WTC11 (cell line): ENCODE results near the gene ZNF76. TPM values are rescaled to one million over a fixed set of nuclear protein-coding genes. Genes with fewer than 3 reads are reported as not detected.

Experiments used
- ATAC-seq: fragments of 200-7000 bp; cut with Tn5 transposase; 2 replicates; pipeline ENCODE4 v1.10.0; 2021; ENCODE audit warnings: mild to moderate bottlenecking, moderate library complexity
- CTCF ChIA-PET: fragments of 300-600 bp; sonication (Branson Sonifier 250); formaldehyde crosslinking; loops from one replicate; lab custom pipeline; 2021; ENCODE audit warnings: antibody characterized with exemption; lab: Charles Lee
- POLR2A ChIA-PET: fragments of 350-600 bp; sonication (Branson Sonifier 250); formaldehyde crosslinking; loops from one replicate; lab custom pipeline; 2021; ENCODE audit warnings: antibody characterized with exemption; lab: Charles Lee
- DNase-seq: peaks from one replicate; pipeline ENCODE4 v3.0.0; 2021; ENCODE audit warnings: low spot score
- H3K27ac Mint-ChIP-seq: 2 replicates; pipeline ENCODE4 v1.8.0; 2021; ENCODE audit warnings: mixed read lengths
- H3K27me3 Mint-ChIP-seq: 2 replicates; pipeline ENCODE4 v1.8.0; 2021; ENCODE audit warnings: low read depth, mild to moderate bottlenecking, moderate library complexity, mixed read lengths
- H3K36me3 Mint-ChIP-seq: 2 replicates; pipeline ENCODE4 v1.8.0; 2021; ENCODE audit warnings: mixed read lengths
- H3K4me1 Mint-ChIP-seq: 2 replicates; pipeline ENCODE4 v1.8.0; 2022; ENCODE audit warnings: mixed read lengths
- H3K4me3 Mint-ChIP-seq: 2 replicates; pipeline ENCODE4 v1.8.0; 2021; ENCODE audit warnings: mild to moderate bottlenecking, moderate library complexity, mixed read lengths
- H3K9me3 Mint-ChIP-seq: 2 replicates; pipeline ENCODE4 v1.8.0; 2021; ENCODE audit warnings: mixed read lengths
- ATF2 ChIP-seq: sonication (generic); formaldehyde crosslinking; IDR thresholded peaks from 2 replicates; pipeline ENCODE4 v1.8.1; 2022; ENCODE audit warnings: low read depth, missing genetic modification reagents, borderline replicate concordance
- CBFB ChIP-seq: sonication (generic); formaldehyde crosslinking; IDR thresholded peaks from 2 replicates; pipeline ENCODE4 v1.8.1; 2022; ENCODE audit warnings: mild to moderate bottlenecking, low read depth, missing genetic modification reagents
- CREM ChIP-seq: sonication (generic); formaldehyde crosslinking; IDR thresholded peaks from 2 replicates; pipeline ENCODE4 v1.8.1; 2022; ENCODE audit warnings: mild to moderate bottlenecking, missing genetic modification reagents, moderate library complexity
- GABPB1 ChIP-seq: sonication (generic); formaldehyde crosslinking; IDR thresholded peaks from 2 replicates; pipeline ENCODE4 v1.8.1; 2023; ENCODE audit warnings: mild to moderate bottlenecking, missing genetic modification reagents
- GRHL2 ChIP-seq: fragments of 250-450 bp; sonication (Bioruptor Pico); IDR thresholded peaks from 2 replicates; pipeline ENCODE4 v1.8.0; 2022; ENCODE audit warnings: mild to moderate bottlenecking, moderate library complexity; ENCODE audit not compliant: insufficient replicate concordance, severe bottlenecking
- HMGA2 ChIP-seq: fragments of 250-450 bp; sonication (Bioruptor Pico); IDR thresholded peaks from 2 replicates; pipeline ENCODE4 v1.4.0; 2021; ENCODE audit warnings: mild to moderate bottlenecking, moderate library complexity
- IRF2 ChIP-seq: sonication (generic); formaldehyde crosslinking; IDR thresholded peaks from 2 replicates; pipeline ENCODE4 v1.8.0; 2022; ENCODE audit warnings: low read depth, missing genetic modification reagents, borderline replicate concordance
- MXD4 ChIP-seq: fragments of 250-450 bp; sonication (Bioruptor Pico); IDR thresholded peaks from 2 replicates; pipeline ENCODE4 v1.8.0; 2021; ENCODE audit warnings: mild to moderate bottlenecking, moderate library complexity, borderline replicate concordance
- OVOL2 ChIP-seq: fragments of 250-450 bp; sonication (Bioruptor Pico); IDR thresholded peaks from 2 replicates; pipeline ENCODE4 v1.9.0; 2021; ENCODE audit warnings: mild to moderate bottlenecking, borderline replicate concordance
- PRDM15 ChIP-seq: sonication (generic); formaldehyde crosslinking; IDR thresholded peaks from 2 replicates; pipeline ENCODE4 v1.8.0; 2022; ENCODE audit warnings: missing genetic modification reagents
- SMAD3 ChIP-seq: sonication (generic); formaldehyde crosslinking; IDR thresholded peaks from 2 replicates; pipeline ENCODE4 v1.8.0; 2022; ENCODE audit warnings: missing genetic modification reagents, mild to moderate bottlenecking, borderline replicate concordance
- STAT6 ChIP-seq: sonication (generic); formaldehyde crosslinking; conservative IDR thresholded peaks from 2 replicates; pipeline ENCODE4 v1.8.1; 2023; ENCODE audit warnings: mild to moderate bottlenecking, low read depth, missing genetic modification reagents, moderate library complexity
- TP53 ChIP-seq: sonication (generic); formaldehyde crosslinking; IDR thresholded peaks from 2 replicates; pipeline ENCODE4 v1.8.1; 2023; ENCODE audit warnings: mild to moderate bottlenecking, missing genetic modification reagents
- ZNF396 ChIP-seq: fragments of 250-450 bp; sonication (Bioruptor Pico); IDR thresholded peaks from 2 replicates; pipeline ENCODE4 v1.8.0; 2021; ENCODE audit warnings: mild to moderate bottlenecking, moderate library complexity, borderline replicate concordance
- ZNF423 ChIP-seq: fragments of 250-450 bp; sonication (Bioruptor Pico); IDR thresholded peaks from 2 replicates; pipeline ENCODE4 v2.1.2; 2022; ENCODE audit warnings: mild to moderate bottlenecking, moderate library complexity
- ZNF512 ChIP-seq: sonication (generic); formaldehyde crosslinking; IDR thresholded peaks from 2 replicates; pipeline ENCODE4 v1.8.1; 2022; ENCODE audit warnings: missing genetic modification reagents, borderline replicate concordance
- ZNF532 ChIP-seq: fragments of 250-450 bp; sonication (Bioruptor Pico); IDR thresholded peaks from 2 replicates; pipeline ENCODE4 v1.9.0; 2021; ENCODE audit warnings: mild to moderate bottlenecking, borderline replicate concordance
- total RNA-seq: library from RNA; stranded (reverse); gene quantifications from 3 replicates; pipeline ENCODE4 v1.2.3, GENCODE V29; 2021

ZNF76 gene
- total RNA-seq, 1 experiment from 2014 or later = 25.8 TPM

- Mint-ChIP-seq H3K27me3 (peaks cover 15% of the 10 kb centered on the region), H3K4me3 (no peak overlapping the region), H3K36me3 (no peaks in the 10 kb centered on the region), H3K27ac (no peak overlapping the region), H3K4me1 (peaks cover 2% of the 10 kb centered on the region), H3K9me3 (no peaks in the 10 kb centered on the region)
- POLR2A ChIA-PET = no interaction called here
- no peak for TF ChIP-seq CREM
- no peak for TF ChIP-seq IRF2 (CRISPR knock-in tag)
- no peak for TF ChIP-seq STAT6 (CRISPR knock-in tag)
- TF ChIP-seq OVOL2 (CRISPR knock-in tag) = no peak
- TF ChIP-seq TP53 (CRISPR knock-in tag) = no peak
- TF ChIP-seq GABPB1 (CRISPR knock-in tag) = no peak
- no peak for TF ChIP-seq SMAD3 (CRISPR knock-in tag)
- TF ChIP-seq ZNF532 (CRISPR knock-in tag) = no peak
- no peak for TF ChIP-seq ZNF396
- TF ChIP-seq ZNF423 = no peak
- TF ChIP-seq GRHL2 (CRISPR knock-in tag) = no peak
- no peak for TF ChIP-seq ATF2 (CRISPR knock-in tag)
- no peak for TF ChIP-seq HMGA2 (CRISPR knock-in tag)
- no peak for TF ChIP-seq CBFB (CRISPR knock-in tag)
- TF ChIP-seq PRDM15 (CRISPR knock-in tag) = no peak
- no peak for TF ChIP-seq MXD4
- no peak for TF ChIP-seq ZNF512 (CRISPR knock-in tag)
- CTCF ChIA-PET = interaction anchor here (0.6 to 2.0 kb wide), 5 partner anchors 10 to 138 kb away, joined by 3 to 9 read pairs (median 6); partner anchors contain the start of genes DEF6 and PPARD
- ATAC-seq (no peak; the same call in 1 of the 2 replicates), DNase-seq (no peak)
Measured at GRCh38 chr6:35312076-35312800, 52.7 kb downstream of the ZNF76 start.
